ENCODE results near the gene CLDN6. TPM values are rescaled to one million over a fixed set of nuclear protein-coding genes. Genes with fewer than 3 reads are reported as not detected.

The CLDN6 gene
- total and polyA plus RNA-seq, 2 of the 13 experiments (the other 11 are each of a cell fraction or from before 2014, with no cell fraction given): 5.9 to 7.6 TPM

GRCh38 chr16:3026003-3026378 lies 8.0 kb upstream of the CLDN6 start:
- intact Hi-C loops (cut with micrococcal nuclease; ENCODE audit: unreplicated experiment): no loop called here
- CTCF ChIA-PET (ENCODE audit: low intra/inter-chr PET ratio, low total read pairs): no interaction called here
- TF ChIP-seq ZNF563 (CRISPR knock-in tag; IDR thresholded peaks at IDR 0.05) (no peak), POLR2A (IDR thresholded peaks at IDR 0.05; ENCODE audit: insufficient read depth in 1 of 2, low read depth in 2 of 2, low read length in 2 of 2) (no peak), PHB2 (IDR thresholded peaks at IDR 0.05; ENCODE audit: partially characterized antibody) (no peak), ZFP36L2 (CRISPR knock-in tag; IDR thresholded peaks at IDR 0.05) (no peak), FOXO1 (CRISPR knock-in tag; IDR thresholded peaks at IDR 0.05) (no peak), MXD3 (CRISPR knock-in tag; IDR thresholded peaks at IDR 0.05) (no peak), GTF3A (CRISPR knock-in tag; conservative IDR thresholded peaks at IDR 0.05) (no peak), ZNF383 (CRISPR knock-in tag; IDR thresholded peaks at IDR 0.05; ENCODE audit: borderline replicate concordance) (no peak), ZNF646 (CRISPR knock-in tag; IDR thresholded peaks at IDR 0.05) (no peak), AFF4 (CRISPR knock-in tag; IDR thresholded peaks at IDR 0.05) (no peak), ZNF737 (CRISPR knock-in tag; IDR thresholded peaks at IDR 0.05; ENCODE audit: borderline replicate concordance) (no peak), ZNF224 (CRISPR knock-in tag; IDR thresholded peaks at IDR 0.05) (no peak), HOXA9 (CRISPR knock-in tag; IDR thresholded peaks at IDR 0.05; ENCODE audit: borderline replicate concordance) (no peak), ZNF44 (CRISPR knock-in tag; IDR thresholded peaks at IDR 0.05) (no peak), CBX5 (CRISPR knock-in tag; IDR thresholded peaks at IDR 0.05; ENCODE audit: borderline replicate concordance) (no peak), ZNF138 (CRISPR knock-in tag; IDR thresholded peaks at IDR 0.05; ENCODE audit: low read depth) (no peak), ISL2 (CRISPR knock-in tag; IDR thresholded peaks at IDR 0.05) (no peak)

More at GRCh38 chr16:3026003-3026378, 8.0 kb upstream of the CLDN6 start:
- ATAC-seq (no peak), FAIRE-seq (no peak), DNase-seq (ENCODE audit: low spot score) (no peak)
- Histone ChIP-seq H3K9ac (ENCODE audit: insufficient read depth, low read depth, low read length) (no peak overlapping the region), H3K27me3 (ENCODE audit: control insufficient read depth in 1 of 2, insufficient read depth in 2 of 2, low read length in 2 of 2) (peaks cover 5 to 25% of the 10 kb centered on the region in 2 experiments), H3K4me3 (replicated peaks in 1 of 3; ENCODE audit: insufficient read depth in 1 of 3, low read depth in 2 of 3, low read length in 3 of 3) (no peak overlapping the region), H3K4me1 (ENCODE audit: insufficient read depth, low read length) (peaks cover 52% of the 10 kb centered on the region), H3K4me2 (ENCODE audit: low read depth, low read length) (no peak overlapping the region), H4K20me1 (ENCODE audit: insufficient read depth, low read length) (peaks cover 31% of the 10 kb centered on the region; the same call in 1 of the 2 replicates), H3K27ac (ENCODE audit: extremely low read length, insufficient read depth, low read length) (no peak overlapping the region), H2AFZ (ENCODE audit: low read length) (no peak overlapping the region), H3K79me2 (ENCODE audit: insufficient read depth, low read length) (peaks cover 5% of the 10 kb centered on the region), H3K9me3 (ENCODE audit: low read length) (no peaks in the 10 kb centered on the region), H3K36me3 (replicated peaks in 1 of 2; ENCODE audit: control insufficient read depth in 1 of 2, insufficient read depth in 2 of 2, low read length in 2 of 2) (peaks cover 16 to 17% of the 10 kb centered on the region in 2 experiments; a peak in 4 of 5 replicates)
- WGBS (ENCODE audit: low lambda C conversion rate): 98% methylated on average over 8 of the region's 8 CpGs
- BruUV-seq (replicated peaks): no TSS peak
- in situ Hi-C loops (cut with HindIII; ENCODE audit: extremely low pct_ligation_motif_present, low pct_unique_long_range_greater_than_20kb): no loop called here
- POLR2A ChIA-PET: interaction anchor here (18.8 kb wide), 1 partner anchor 17 kb away, joined by 750 read pairs; the partner anchor contains the start of gene CLDN9
